ENCODE results near the gene CNKSR3. TPM values are rescaled to one million over a fixed set of nuclear protein-coding genes. Genes with fewer than 3 reads are reported as not detected.
A peak's percentile ranks its signal among the peaks of the same experiment; 100 is the strongest.

CNKSR3 gene
- total and polyA plus RNA-seq, 2 donors from 2014 or later = 13.8 to 63.1 TPM

DNA sequence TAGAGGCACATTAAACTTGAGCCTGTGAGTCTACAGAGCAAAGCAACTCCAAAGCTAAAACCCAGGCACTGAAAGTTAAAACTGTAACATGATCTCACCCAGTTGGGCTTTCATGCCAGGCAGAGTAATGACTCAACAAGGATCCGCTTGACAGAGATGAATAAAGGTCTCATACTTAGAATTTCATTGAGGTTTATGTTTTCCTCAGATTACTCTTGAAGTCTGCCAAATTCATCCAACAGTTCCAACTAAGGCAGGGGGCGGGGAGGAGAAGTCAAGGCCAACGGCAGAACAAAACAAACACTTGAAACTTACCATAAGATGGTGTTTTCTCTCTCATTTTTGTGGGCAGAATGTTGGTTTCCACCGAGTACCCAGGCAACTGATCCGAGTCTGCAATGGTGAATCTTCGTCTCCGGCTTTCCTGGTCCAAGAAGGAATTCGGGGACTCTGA, 99.8 kb downstream of the CNKSR3 start:
- Histone ChIP-seq H3K4me3 (ENCODE audit: low read length in 3 of 3) (no peak overlapping the region), H3K36me3 (ENCODE audit: control insufficient read depth in 2 of 3, insufficient read depth in 3 of 3, low read length in 3 of 3) (peaks cover 11 to 47% (median 12%) of the 10 kb centered on the region in 3 donors), H3K27me3 (ENCODE audit: control insufficient read depth, insufficient read depth, low read length) (no peaks in the 10 kb centered on the region), H3K9me3 (ENCODE audit: control insufficient read depth in 2 of 3, insufficient read depth in 1 of 3, low read length in 3 of 3) (no peaks in the 10 kb centered on the region), H3K9ac (ENCODE audit: low read length in 3 of 3) (peak overlapping the region in 1 of 3 donors; percentile 53), H3K27ac (ENCODE audit: low read depth in 2 of 2, low read length in 2 of 2) (peak overlapping the region; percentile 79 to 88), H3K4me1 (ENCODE audit: control insufficient read depth in 2 of 3, insufficient read depth in 2 of 3, low read depth in 1 of 3, low read length in 3 of 3) (peaks cover 8 to 24% (median 11%) of the 10 kb centered on the region in 3 donors)
- peak in 4 of 5 donors; percentile 61 to 96 (median 85) for DNase-seq
- FAIRE-seq = peak; percentile 96
- intact Hi-C loops (cut with DNase I) = no loop called here
- TF ChIP-seq, protein P1, sequence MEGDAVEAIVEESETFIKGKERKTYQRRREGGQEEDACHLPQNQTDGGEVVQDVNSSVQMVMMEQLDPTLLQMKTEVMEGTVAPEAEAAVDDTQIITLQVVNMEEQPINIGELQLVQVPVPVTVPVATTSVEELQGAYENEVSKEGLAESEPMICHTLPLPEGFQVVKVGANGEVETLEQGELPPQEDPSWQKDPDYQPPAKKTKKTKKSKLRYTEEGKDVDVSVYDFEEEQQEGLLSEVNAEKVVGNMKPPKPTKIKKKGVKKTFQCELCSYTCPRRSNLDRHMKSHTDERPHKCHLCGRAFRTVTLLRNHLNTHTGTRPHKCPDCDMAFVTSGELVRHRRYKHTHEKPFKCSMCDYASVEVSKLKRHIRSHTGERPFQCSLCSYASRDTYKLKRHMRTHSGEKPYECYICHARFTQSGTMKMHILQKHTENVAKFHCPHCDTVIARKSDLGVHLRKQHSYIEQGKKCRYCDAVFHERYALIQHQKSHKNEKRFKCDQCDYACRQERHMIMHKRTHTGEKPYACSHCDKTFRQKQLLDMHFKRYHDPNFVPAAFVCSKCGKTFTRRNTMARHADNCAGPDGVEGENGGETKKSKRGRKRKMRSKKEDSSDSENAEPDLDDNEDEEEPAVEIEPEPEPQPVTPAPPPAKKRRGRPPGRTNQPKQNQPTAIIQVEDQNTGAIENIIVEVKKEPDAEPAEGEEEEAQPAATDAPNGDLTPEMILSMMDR (IDR thresholded peaks at IDR 0.05; ENCODE audit: borderline replicate concordance, extremely low read depth, insufficient read depth) = no peak

DNA sequence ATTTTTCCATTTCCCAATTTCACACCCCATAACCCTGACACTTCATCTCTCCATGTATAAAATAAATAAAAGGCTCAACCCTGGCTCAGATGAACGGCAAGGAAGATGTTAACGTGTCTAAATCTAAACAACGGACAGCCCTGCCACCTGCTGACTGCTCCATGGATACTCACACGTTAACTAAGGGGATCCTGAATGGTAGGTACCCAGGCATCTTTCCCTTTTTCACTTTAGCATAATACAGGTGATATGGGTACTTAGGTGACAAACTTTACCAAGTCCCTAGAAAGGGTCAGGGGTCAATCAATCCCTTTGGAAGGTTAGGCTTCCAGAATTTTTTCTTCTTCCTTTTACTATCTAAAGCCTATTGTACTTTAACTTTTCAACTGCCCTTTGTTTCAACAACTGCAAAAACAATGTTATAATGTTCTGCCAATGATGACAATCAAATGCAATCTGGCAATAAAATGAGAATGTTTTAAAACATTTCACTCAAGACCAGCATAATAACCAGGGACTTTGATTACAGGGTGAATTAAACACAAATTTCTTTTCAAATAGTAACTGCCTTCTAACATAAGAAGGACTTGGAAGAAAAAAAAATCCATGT, 101.5 kb downstream of the CNKSR3 start:
- Histone ChIP-seq H3K4me1 (ENCODE audit: control insufficient read depth in 2 of 3, insufficient read depth in 2 of 3, low read depth in 1 of 3, low read length in 3 of 3) (peaks cover 8 to 24% (median 11%) of the 10 kb centered on the region in 3 donors), H3K27me3 (ENCODE audit: control insufficient read depth, insufficient read depth, low read length) (no peaks in the 10 kb centered on the region), H3K9ac (ENCODE audit: low read length in 3 of 3) (no peak overlapping the region), H3K36me3 (ENCODE audit: control insufficient read depth in 2 of 3, insufficient read depth in 3 of 3, low read length in 3 of 3) (peaks cover 7 to 40% (median 8%) of the 10 kb centered on the region in 3 donors), H3K27ac (ENCODE audit: low read depth in 2 of 2, low read length in 2 of 2) (peak overlapping the region in 1 of 2 donors; percentile 7), H3K9me3 (ENCODE audit: control insufficient read depth in 2 of 3, insufficient read depth in 1 of 3, low read length in 3 of 3) (no peaks in the 10 kb centered on the region), H3K4me3 (ENCODE audit: low read length in 3 of 3) (no peak overlapping the region)
- intact Hi-C loops (cut with DNase I) = no loop called here
- TF ChIP-seq, protein P1 (IDR thresholded peaks at IDR 0.05; ENCODE audit: borderline replicate concordance, extremely low read depth, insufficient read depth) = peak; percentile 23
- no peak for FAIRE-seq
- DNase-seq = peak in 3 of 5 donors; percentile 29 to 61 (median 44)

DNA sequence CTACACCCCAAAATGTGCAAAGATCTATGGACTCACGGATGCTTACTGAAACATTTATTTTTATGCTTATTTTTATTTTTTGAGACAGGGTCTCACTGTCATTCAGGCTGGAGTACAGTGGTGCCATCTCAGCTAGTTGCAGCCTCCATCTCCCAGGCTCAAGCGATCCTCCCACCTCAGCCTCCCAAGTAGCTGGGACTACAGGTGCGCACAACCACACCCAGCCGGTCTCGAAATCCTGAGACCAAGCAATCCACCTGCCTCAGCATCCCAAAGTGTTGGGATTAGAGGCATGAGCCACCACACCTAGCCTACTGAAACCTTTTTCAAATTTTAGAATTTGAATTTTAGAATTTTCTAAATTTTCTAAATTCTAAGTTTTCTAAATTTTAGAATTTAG, 103.0 kb downstream of the CNKSR3 start:
- no peaks in the 10 kb centered on the region for H3K9me3 ChIP-seq (ENCODE audit: control insufficient read depth in 2 of 3, insufficient read depth in 1 of 3, low read length in 3 of 3)
- peaks cover 7 to 28% (median 8%) of the 10 kb centered on the region in 3 donors for H3K36me3 ChIP-seq (ENCODE audit: control insufficient read depth in 2 of 3, insufficient read depth in 3 of 3, low read length in 3 of 3)
- no peaks in the 10 kb centered on the region for H3K27me3 ChIP-seq (ENCODE audit: control insufficient read depth, insufficient read depth, low read length)
- DNase-seq (no peak), FAIRE-seq (no peak)
- peaks cover 8 to 22% (median 11%) of the 10 kb centered on the region in 3 donors for H3K4me1 ChIP-seq (ENCODE audit: control insufficient read depth in 2 of 3, insufficient read depth in 2 of 3, low read depth in 1 of 3, low read length in 3 of 3)
- TF ChIP-seq, protein P1 (IDR thresholded peaks at IDR 0.05; ENCODE audit: borderline replicate concordance, extremely low read depth, insufficient read depth) = no peak
- H3K9ac ChIP-seq (ENCODE audit: low read length in 3 of 3) = no peak overlapping the region
- H3K27ac ChIP-seq (ENCODE audit: low read depth in 2 of 2, low read length in 2 of 2) = no peak overlapping the region
- H3K4me3 ChIP-seq (ENCODE audit: low read length in 3 of 3) = no peak overlapping the region
- intact Hi-C loops (cut with DNase I) = no loop called here

Data from kidney (tissue), 14 donors.